Stimulated activated CD8-positive, alpha-beta memory T cell treated with anti-CD3 and anti-CD28 coated beads, Interleukin-12 subunit alpha, Interleukin-12 subunit beta, amount 100 ng/mL, for 24 hours (primary cell): Measurements from ENCODE around the gene CSMD2.
"Not testable (repeated sequence)": the region's sequence is repeated elsewhere in the genome, so short reads cannot be mapped to it uniquely, and the experiment has no call there.

Source experiments
- DNase-seq: peaks from one replicate; pipeline ENCODE4 v3.0.0-alpha.2; 2020; ENCODE audit errors: extremely low read depth

CSMD2 gene

DNA sequence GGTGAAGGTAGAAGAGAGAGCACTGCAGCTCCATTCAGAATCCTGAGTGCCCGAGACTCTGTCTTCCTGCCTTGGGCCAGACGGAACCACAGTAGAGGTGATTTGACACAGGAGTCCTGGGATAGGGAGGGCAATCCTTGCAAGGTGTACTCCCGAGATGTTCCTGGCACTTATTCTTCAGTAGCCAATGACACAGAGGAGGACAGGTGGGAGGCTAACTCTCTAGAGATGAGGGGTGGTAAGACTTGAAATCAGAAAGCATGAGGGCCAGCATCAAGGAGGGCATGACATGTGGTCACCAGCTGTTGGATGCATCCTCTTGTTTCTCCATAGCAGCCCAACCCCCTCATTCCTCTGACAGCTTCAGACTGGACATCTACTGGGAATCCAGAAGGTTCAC is 56.3 kb downstream of the CSMD2 start:
- no peak for DNase-seq

DNA sequence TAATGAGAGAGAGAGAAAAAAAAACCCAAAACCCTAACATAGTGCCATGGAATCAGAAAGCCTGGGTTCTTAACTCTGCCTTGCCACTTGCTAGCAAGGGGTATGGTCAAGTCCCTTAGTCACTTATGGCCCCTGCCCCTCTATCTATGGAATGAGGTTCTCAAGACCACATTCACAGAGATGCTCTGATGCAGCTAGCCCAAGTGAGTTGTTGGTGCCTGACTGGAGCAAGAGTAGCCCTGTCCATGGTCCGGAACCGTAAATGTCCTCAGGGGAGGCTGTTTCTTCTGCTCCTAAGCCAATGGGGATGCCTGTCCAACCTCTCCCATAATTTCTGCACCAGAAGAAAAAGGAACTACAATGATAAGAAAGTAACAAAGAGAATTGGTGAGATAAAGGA is 56.8 kb downstream of the CSMD2 start:
- DNase-seq, result no peak

DNA sequence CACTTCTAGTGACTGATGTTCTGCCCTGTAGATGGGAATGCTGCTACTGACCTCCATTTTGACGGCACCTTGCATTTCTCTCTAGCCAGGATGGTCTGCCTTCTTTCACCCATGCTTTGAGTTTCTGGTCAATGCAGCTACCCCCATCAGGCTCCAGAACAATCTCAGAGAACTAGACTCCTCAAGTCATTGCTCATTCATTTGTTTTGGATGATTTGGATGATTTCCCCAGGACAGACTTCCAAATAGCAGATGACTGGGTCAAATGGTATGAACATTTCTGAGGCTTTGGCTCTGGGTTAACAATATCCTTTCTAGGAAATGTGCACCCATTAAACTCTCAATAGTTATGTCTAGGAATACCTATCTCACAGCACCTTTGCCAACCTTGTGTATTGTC is 63.9 kb downstream of the CSMD2 start:
- DNase-seq, result no peak

DNA sequence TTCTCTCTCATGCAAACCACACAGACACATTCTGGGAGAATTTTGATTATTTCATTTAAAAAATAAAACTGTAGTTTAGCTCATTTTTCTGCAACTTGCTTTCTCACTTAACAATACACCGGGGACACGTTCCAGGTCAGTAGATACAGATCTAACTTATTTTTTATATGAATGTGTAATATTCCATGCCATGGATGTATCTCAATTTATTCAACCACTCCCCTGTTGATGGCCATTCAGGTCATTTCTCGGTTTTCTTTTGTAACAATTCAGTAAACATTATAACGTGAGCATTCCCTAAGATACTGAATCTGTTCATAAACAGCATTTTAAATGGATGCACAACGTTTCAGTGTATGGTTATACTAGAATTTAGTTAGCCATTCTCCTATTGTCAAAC is 64.7 kb downstream of the CSMD2 start:
- DNase-seq, result no peak

DNA sequence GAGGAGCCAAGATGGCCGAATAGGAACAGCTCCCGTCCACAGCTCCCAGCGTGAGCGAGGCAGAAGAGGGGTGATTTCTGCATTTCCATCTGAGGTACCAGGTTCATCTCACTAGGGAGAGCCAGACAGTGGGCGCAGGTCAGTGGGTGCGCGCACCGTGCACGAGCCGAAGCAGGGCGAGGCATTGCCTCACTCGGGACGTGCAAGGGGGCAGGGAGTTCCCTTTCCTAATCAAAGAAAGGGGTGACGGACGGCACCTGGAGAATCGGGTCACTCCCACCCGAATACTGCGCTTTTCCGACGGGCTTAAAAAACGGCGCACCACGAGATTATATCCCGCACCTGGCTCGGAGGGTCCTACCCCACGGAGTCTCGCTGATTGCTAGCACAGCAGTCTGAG is 72.6 kb downstream of the CSMD2 start:
- not testable (repeated sequence) for DNase-seq

DNA sequence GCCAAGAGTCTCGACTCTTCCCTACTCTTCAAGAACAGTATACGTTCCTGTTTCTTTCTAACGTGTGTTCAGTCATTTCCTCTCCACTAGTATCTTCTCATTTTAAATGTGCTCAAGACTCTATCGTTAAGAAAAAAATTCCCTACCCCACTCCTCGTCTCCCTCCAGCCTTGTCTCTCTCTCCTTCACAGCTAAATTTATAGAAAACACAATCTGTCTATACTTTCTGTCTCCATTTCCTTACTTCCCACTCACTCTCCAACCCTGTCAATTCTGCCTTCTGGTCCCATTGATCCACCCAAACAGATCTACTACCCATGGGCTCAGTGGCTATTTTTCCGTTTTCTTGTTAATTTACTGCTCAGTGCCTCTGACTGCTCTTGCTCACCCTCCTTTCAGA is 75.3 kb downstream of the CSMD2 start:
- DNase-seq, result no peak

DNA sequence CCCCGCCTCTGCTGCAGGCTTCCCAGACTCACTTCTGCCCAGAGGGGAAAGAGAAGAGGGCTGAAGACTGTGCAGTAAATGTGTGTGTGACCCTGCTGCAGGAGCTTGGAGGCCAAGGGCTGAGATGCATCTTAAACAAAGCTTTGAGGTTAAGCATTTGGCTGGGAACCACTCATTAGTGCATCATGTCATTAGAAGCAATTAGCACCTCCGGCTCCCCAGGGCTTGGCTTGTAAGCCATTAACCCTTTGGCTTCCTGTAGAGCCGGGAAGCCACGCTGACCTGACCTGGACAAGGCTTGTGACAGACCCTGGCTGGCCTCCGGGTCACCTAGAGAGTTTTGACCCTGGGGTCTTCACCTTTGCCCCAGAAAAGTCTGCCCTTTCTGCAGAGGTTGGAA is 77.0 kb downstream of the CSMD2 start:
- DNase-seq, result no peak

DNA sequence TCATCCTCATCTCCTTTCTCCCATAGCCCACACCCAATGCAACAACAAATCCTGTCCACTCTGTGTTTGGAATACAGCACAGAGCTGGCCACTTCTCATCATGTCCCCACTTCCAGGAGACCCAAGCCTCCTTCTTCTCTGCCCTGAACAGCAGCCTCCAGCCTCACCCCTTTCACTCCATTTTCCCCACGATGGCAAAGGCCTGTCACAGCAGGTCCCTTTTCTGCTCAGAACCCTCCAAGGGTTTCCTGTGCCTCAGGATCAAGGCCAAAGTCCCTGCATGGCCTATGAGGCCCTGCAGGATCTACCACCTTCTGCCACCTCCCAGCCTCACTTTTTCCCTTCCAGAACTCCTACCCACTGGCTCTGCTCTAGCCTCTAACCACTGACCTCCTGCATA is 78.5 kb downstream of the CSMD2 start:
- no peak for DNase-seq

DNA sequence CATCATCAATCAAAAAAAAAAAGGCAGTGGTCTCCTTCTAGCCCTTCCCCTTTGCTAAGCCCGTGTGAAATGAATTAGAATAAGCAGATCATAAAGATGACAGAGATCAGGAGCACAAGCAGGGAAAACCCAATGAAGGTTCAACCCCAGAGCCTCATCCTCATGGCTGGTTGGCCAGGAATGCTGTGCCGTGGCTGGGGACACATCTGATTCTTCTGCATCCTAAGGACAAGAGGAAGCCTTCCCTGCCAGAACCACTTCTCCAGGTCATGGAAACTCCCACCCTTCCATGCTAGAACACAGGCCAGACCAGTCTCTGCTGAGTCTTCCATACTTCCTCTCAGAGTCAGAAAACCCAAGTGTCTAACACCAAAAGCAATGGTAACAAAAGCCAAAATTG is 81.1 kb downstream of the CSMD2 start:
- no peak for DNase-seq

DNA sequence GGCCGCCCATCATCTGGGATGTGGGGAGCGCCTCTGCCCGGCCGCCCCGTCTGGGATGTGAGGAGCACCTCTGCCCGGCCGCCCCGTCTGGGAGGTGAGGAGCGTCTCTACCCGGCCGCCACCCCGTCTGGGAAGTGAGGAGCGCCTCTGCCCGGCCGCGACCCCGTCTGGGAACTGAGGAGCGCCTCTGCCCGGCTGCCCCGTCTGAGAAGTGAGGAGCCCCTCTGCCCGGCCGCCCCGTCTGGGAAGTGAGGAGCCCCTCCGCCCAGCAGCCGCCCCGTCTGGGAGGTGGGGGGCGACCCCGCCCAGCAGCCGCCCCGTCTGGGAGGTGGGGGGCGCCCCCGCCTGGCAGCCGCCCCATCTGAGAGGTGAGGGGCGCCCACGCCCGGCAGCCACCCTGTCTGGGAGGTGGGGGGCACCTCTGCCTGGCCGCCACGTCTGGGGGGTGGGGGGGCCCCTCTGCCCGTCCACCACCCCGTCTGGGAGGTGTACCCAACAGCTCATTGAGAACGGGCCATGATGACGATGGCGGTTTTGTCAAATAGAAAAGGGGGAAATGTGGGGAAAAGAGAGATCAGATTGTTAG is 82.9 kb downstream of the CSMD2 start:
- DNase-seq, result not testable (repeated sequence)

DNA sequence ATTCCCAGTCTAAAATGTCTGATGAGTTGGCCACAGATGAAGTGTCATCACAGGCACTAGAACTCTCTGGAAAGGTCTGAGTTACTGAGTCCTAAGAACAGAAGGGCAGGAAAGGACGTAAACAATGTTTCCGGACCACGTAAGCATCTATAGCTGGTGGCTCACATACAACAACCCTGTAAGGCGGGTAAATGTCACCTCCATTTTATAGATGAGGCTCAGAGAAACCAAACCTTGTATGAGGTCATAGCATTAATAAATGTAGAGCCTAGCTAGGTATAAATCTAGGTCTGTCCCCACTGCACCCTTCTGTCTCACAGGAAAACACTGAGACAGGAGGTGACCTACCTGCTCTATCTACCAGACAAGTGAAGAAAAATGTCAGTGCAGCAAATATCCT is 86.6 kb downstream of the CSMD2 start:
- no peak for DNase-seq

DNA sequence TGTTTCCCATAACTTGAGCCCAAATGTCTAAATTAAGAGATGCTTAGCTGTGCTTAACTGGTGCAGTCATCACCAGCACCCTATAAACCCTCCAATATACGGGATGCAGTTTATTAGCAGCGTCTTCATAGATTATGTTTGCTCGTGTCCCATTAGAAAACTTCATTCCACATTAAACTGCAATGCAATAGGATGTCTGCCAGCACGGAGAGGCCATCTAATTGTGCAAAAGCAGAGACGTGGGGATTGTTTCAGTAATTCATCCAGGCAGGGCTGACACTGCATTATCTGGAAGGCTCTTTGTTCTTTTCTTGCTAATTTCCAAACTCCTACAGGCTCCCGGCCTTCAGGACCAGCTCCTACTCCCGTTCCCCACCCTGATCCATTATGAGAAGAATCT is 89.5 kb downstream of the CSMD2 start:
- no peak for DNase-seq

DNA sequence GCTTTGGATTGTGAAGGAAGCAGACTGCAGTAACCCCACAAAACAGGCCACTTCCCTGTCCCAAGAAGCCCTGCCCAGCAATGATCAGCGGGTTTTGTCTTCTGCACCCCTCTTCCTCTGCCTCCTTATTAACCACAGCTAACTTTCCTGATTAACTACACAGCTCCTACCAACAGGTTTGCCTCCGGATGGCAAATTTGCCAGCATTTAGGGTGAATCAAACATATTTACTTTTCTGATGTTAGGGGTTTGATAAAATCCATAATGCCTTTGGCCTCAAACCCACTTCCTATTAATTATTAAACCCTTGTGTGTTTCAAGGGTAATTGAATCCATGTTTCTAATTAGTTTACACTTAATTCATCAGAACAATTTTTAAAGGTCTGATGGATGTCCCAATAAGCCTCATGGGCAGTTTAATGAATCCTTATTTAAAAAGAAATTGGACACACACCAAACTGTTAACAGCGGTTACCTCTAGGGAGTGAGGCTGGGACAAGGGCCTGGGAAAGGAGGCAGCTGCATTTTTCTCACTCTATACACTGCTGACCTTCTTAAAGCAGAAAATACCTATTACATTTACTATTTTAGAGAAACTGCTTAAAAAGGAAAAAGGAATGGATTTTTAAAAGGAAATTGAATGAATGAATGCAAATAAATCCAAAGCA is 91.9 kb downstream of the CSMD2 start:
- DNase-seq, result no peak

DNA sequence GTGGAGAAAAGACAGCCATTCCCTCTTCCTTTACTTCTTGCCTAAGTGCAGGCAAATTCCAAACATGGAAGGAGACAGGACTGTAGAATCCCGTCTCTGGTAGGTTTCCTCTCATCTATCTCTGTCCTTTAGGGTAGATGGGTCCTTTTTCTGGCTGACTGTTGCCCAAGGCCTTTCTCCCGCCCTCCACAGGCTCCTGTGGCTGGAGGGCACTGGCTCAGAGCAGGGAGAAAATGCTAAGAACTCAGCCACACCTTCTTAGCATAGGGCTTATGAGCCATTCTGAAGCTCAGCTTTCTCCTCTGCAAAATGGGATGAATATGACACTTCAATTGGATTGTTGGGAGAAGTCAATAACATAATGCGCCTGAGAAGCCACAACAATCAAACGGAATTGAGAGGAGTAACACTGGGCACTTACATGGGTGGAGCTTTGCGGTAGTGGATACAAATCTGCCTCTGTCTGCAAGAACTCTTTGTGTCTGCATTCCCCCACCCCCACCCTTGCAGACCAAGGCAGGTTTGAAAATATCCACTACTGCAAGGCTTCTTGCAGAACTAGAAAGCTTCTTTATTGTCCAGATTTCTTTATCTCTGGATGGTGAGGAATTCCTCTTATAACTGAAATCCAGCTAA is 94.7 kb downstream of the CSMD2 start:
- no peak for DNase-seq

DNA sequence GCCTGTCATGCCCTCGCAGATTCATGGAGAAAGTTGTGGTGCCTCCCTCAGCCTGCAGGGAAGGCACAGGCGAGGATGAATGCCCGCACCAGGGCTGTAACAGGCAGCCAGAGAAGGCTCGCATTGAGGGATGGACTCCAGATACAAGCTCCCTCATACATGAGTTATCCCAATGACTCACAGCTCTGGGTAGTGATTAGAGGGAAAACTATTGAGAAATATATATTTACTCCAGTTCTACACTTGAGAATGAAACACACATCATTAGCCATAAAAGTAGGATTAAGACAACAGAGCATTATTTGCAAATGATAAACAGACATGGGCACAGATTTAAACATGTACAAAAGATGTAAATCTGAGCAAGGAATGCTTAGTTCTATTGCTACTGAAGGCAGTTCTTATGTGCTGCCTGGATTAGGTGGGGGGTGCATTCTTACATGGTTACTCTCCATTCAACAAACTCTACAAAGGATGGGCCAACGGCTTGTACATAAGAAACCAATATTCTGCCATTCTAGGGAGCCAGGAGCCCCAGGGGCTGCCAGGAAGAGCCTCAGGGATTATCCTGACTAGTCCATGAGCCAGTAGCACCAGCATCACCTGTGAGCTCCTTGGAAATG is 97.9 kb downstream of the CSMD2 start:
- DNase-seq, result no peak

DNA sequence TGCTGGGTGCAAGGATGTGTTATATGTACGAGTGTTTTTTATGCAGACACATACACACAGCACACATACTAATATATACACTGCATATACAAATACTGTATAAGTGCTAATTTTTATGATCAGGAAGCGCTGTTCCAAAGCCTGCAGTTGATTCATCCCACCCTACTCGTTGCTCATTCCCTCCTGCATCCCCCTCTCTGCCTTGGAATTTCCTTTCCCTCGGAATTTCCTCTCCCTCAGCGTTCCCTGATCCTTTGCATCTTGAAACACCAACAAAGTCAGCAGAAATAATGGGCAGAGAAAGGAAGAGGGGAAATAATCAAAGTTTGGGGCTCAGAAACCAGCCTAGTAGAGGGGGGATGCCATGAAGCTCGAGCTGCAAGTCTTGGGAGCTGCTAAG is 98.9 kb downstream of the CSMD2 start:
- no peak for DNase-seq

DNA sequence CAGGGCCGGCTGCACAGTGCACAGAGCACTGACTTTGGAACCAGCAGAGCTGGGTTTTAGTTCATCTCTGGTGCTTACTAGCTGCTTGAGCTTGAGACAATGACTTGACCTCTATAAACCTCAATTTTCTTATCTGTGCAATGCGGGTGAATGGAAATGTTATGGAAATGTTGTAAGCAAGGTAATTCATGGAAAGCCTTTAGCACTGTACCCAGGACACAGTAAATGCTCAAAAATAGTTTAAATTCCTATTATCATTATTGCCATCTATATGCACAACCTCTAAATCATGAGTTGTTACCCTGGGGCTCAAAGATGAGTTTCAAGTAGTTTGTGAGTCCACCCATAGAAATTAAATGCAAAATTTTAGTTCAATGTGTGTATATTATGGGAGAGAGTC is 99.5 kb downstream of the CSMD2 start:
- DNase-seq, result no peak

DNA sequence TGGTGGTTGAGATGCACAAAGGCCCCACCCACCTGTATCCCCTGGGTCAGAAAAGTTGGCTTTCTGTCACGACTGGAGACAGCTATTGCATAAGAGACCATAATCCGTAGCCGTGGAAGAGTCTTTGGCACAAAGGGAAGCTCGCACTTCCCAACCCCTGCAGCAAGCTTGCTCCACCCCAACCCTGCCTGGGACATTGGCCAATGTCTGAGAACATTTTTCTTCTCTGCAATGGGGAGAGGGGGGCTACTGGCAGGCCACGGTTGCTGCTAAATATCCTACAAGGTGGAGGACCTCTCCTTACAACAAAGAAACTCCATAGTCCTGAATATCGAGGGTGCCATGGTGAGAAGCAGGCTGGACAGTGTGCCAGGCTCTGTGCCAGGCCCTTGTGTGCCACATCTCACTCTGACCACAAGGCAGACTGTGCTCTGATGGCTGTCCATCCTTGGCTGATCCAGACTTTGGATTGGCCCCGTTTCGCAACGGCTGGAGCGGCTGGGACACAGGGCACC is 104.1 kb downstream of the CSMD2 start:
- DNase-seq, result no peak

DNA sequence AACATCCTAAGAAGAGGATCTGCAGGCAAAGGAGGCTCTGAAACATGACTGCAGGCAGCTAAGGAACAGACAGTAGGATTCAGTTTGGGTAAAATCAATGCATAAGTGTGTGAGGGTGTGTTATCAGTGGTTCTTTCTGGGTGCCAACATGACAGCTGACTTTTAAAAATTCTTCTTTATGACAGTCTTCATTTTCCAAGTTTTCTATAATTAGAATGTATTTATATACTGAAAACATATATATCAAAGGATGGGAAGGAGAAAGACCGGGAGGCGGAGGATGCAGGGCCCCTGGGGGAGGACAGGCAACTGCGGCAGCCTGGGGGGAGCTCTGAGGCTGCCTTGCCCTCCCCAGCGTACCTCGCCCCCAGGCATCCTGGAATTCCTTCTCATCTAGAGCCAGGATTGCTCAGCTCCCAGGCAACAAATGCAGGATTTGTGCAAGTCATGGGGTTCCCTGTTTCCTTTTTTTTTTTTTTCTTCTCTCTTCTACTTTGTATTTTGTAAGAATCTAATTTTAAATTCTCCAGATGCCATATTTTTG is 104.8 kb downstream of the CSMD2 start:
- no peak for DNase-seq

DNA sequence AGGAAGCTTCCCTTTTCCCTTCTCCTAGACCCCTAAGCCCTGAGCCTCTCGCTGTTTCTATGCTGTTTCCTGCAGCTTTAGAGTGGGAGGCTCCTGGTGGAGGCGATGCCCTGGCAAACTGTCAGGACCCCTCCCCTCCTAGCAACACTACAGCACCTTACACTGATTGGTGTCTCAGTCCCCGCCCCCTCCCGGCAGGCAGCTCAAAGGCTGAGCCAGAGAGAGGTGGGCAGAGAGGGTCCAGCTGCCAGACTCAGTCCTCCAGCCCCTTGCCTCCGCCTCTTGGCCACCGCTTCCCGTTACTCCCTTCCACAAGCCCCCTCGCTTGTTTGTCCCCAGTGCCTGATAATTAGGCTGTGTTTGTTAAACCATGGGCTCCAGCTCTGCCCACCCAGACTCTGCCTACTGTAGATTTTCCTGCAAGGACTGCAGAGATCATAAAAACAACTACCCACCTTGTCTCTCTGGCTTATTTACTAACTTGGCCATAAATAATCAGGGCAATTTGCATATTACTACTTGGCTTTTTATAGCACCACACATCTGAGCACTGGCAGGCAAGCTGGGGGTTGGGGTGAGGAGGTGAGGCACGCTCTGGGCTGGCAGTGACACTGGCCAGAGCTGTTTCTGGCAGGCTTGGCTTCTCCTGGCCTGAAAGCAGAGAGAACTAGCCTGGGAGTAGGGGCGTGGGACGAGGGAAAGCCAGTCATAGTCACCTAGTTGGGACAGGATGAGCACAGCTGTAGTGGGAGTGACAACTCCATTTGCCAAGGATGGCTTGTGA is 107.5 kb downstream of the CSMD2 start:
- DNase-seq, result no peak

DNA sequence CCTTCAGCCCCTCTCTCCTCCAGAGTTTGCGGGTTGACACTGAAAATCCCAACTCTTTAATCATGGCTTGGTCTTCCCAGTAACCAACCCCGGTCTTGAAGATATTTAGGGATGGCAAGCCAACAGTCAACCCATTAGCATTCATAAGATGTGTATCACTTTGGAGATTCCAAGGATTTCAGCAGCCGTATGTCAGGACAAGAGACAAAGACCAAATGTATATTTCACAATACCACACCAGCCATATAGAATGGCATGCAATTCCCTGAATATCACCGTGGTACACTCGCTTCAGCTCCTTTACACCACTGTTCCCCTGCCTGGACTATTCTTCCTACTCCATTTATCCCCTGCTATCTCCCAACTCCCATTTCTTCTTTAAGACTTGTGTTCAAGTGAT is 109.2 kb downstream of the CSMD2 start:
- DNase-seq, result no peak

DNA sequence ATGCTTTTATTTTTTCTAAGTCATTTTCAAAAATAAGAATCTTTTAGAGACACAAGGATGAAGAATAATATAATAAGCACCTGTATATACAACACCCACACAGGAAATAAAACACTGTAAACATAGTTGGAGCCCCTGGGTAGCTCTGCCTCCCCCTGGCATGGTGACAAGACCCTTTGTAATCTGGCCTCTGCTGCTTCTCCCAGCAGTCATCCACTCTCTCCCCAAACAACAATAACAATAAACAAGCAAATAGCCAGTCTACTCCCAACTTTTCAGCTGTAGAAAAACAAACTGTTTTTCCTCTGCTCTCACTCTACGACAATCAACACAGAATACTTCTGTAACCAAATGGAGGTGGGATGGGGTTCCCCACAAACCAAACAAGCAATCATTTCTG is 110.1 kb downstream of the CSMD2 start:
- DNase-seq, result no peak
